Measurements from ENCODE around the gene PAMR1. TPM values are rescaled to one million over a fixed set of nuclear protein-coding genes. Genes with fewer than 3 reads are reported as not detected.

PAMR1 gene
- total and polyA plus RNA-seq, 9 donors, result 0.25 to 25.8 (median 3.6) TPM

DNA sequence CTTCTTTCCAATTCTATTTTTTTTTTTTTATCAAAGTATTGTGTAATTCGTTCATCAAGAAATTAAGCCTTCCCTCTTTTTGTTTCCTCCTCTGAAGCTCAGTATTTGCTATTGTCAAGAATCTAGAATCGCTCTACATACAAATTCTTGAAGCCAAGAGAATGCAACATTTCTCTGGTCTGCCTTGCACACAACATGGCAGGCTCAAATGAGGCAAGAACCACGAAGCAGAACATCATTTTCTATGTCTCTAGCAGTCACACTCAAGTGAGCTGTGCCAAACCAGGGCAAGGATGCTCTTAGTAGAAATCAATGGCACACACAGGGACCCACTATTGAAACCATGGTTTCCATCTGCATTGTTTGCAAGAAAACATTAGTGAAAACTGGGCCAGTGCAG, 59.4 kb downstream of the PAMR1 start:
- H3K27ac ChIP-seq, result no peak overlapping the region
- no peak for DNase-seq
- no peaks in the 10 kb centered on the region for H3K9me3 ChIP-seq
- no peaks in the 10 kb centered on the region for H3K27me3 ChIP-seq
- no peak overlapping the region for H3K4me3 ChIP-seq
- TF ChIP-seq EP300 (IDR thresholded peaks at IDR 0.05), result no peak
- TF ChIP-seq, protein P1, sequence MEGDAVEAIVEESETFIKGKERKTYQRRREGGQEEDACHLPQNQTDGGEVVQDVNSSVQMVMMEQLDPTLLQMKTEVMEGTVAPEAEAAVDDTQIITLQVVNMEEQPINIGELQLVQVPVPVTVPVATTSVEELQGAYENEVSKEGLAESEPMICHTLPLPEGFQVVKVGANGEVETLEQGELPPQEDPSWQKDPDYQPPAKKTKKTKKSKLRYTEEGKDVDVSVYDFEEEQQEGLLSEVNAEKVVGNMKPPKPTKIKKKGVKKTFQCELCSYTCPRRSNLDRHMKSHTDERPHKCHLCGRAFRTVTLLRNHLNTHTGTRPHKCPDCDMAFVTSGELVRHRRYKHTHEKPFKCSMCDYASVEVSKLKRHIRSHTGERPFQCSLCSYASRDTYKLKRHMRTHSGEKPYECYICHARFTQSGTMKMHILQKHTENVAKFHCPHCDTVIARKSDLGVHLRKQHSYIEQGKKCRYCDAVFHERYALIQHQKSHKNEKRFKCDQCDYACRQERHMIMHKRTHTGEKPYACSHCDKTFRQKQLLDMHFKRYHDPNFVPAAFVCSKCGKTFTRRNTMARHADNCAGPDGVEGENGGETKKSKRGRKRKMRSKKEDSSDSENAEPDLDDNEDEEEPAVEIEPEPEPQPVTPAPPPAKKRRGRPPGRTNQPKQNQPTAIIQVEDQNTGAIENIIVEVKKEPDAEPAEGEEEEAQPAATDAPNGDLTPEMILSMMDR (IDR thresholded peaks at IDR 0.05), result no peak
- no peak for TF ChIP-seq POLR2A (IDR thresholded peaks at IDR 0.05)
- no peaks in the 10 kb centered on the region for H3K4me1 ChIP-seq (ENCODE audit: insufficient read depth)
- H3K36me3 ChIP-seq, result no peaks in the 10 kb centered on the region
- intact Hi-C loops (cut with DNase I), result no loop called here
- WGBS, 3 donors, result 73 to 86% (median 75%) methylated on average over 3 of the region's 3 CpGs

DNA sequence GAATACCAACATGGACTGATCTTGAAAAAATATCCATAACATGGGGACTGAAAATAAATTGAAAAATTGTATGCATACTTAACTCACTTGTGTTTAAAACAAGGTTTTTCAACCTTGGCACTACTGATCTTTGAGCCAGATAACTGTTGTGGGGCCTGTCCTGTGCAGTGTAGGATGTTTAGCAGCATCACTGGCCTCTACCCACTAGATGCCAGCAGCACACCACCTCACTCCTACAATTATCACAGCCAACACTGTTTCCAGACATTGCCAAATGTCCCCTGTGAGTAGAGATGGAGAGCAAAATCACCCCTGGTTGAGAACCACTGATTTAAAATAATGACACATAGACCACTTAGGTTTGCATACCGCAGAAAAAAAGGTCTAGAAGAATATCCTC, 61.1 kb downstream of the PAMR1 start:
- H3K9me3 ChIP-seq, result no peaks in the 10 kb centered on the region
- no peaks in the 10 kb centered on the region for H3K27me3 ChIP-seq
- H3K27ac ChIP-seq, result no peak overlapping the region
- TF ChIP-seq, protein P1 (IDR thresholded peaks at IDR 0.05), result no peak
- TF ChIP-seq POLR2A (IDR thresholded peaks at IDR 0.05), result no peak
- no peak for TF ChIP-seq EP300 (IDR thresholded peaks at IDR 0.05)
- H3K4me1 ChIP-seq (ENCODE audit: insufficient read depth), result no peaks in the 10 kb centered on the region
- intact Hi-C loops (cut with DNase I), result no loop called here
- no peak for DNase-seq
- no peak overlapping the region for H3K4me3 ChIP-seq
- 92 to 100% (median 95%) methylated on average over 1 of the region's 1 CpG for WGBS, 3 donors
- no peaks in the 10 kb centered on the region for H3K36me3 ChIP-seq

DNA sequence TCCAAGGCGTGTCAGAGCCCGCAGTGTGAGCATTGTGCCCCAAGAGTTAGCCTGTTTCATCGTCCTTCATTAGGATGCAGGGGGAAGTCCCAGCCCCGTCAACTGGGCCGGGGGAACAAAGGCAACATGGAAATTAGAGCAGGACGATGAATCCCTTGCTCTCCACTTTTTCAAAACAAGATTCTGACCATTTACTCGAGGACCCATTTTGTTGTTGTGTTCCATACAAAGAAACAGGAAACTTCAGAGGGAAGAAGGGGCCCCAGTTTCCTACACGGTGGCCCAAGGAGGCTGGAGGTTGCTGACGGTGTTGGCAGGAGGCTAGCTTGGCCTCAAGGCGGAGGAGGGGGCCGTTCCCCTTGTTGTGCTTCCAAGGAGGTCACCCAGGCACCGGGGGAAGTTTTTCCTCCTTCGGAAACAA, 62.1 kb downstream of the PAMR1 start:
- no peak for TF ChIP-seq EP300 (IDR thresholded peaks at IDR 0.05)
- TF ChIP-seq POLR2A (IDR thresholded peaks at IDR 0.05), result no peak
- TF ChIP-seq, protein P1 (IDR thresholded peaks at IDR 0.05), result no peak
- Histone ChIP-seq H3K4me1 (ENCODE audit: insufficient read depth) (no peaks in the 10 kb centered on the region), H3K36me3 (no peaks in the 10 kb centered on the region), H3K9me3 (no peaks in the 10 kb centered on the region), H3K27me3 (no peaks in the 10 kb centered on the region), H3K4me3 (no peak overlapping the region), H3K27ac (no peak overlapping the region)
- no peak for DNase-seq
- 64 to 74% (median 67%) methylated on average over 13 of the region's 13 CpGs for WGBS, 3 donors
- intact Hi-C loops (cut with DNase I), result no loop called here

DNA sequence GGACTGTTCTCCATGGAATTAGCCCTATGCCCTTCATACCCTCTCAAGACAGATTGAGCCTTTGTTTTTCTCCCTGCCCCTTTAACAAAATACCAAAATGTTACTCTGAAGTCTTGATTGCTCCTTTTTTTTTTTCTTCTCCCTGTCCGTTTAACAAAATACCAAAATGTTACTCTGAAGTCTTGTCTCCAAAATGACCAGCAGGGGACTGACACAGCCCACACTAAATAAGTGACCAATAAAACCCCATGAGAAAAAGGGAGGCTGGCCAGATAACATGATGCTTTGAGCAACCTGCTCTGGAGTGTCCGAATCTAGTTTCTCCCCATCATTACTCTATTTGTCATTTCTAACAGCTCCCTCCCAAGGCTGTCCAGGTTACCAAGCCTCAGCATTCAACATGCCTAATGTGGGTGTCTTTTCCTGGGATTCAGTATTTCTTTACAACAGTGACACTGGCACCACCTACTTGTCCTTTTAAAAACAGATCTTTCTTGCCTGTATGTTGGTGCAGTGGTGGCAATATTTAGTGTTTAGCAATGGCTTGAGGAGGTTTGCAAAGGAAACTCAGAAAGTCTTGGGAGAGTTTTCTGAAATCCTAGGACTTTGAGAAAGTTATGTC, 63.4 kb downstream of the PAMR1 start:
- Histone ChIP-seq H3K4me1 (ENCODE audit: insufficient read depth) (no peaks in the 10 kb centered on the region), H3K4me3 (no peak overlapping the region), H3K27me3 (no peaks in the 10 kb centered on the region), H3K36me3 (no peaks in the 10 kb centered on the region), H3K9me3 (no peaks in the 10 kb centered on the region), H3K27ac (no peak overlapping the region)
- TF ChIP-seq, protein P1 (IDR thresholded peaks at IDR 0.05), result no peak
- no peak for TF ChIP-seq EP300 (IDR thresholded peaks at IDR 0.05)
- TF ChIP-seq POLR2A (IDR thresholded peaks at IDR 0.05), result no peak
- WGBS, 3 donors, result 38 to 64% (median 50%) methylated on average over 2 of the region's 2 CpGs
- intact Hi-C loops (cut with DNase I), result no loop called here
- DNase-seq, result no peak

Measured in ovary (tissue), 9 donors.